Activated T-cell treated with anti-CD3 and anti-CD28 coated beads for 48 hours (primary cell): Measurements from ENCODE around the gene CUEDC1.

Experiments
- DNase-seq: peaks from one replicate; pipeline ENCODE4 v3.0.0-alpha.2; 2020; ENCODE audit warnings: low read depth

Gene CUEDC1

GRCh38 chr17:57957120-57957850 is 2.1 kb upstream of the CUEDC1 start:
- DNase-seq, result no peak

GRCh38 chr17:57956291-57957119 is 1.3 kb upstream of the CUEDC1 start:
- no peak for DNase-seq

DNA sequence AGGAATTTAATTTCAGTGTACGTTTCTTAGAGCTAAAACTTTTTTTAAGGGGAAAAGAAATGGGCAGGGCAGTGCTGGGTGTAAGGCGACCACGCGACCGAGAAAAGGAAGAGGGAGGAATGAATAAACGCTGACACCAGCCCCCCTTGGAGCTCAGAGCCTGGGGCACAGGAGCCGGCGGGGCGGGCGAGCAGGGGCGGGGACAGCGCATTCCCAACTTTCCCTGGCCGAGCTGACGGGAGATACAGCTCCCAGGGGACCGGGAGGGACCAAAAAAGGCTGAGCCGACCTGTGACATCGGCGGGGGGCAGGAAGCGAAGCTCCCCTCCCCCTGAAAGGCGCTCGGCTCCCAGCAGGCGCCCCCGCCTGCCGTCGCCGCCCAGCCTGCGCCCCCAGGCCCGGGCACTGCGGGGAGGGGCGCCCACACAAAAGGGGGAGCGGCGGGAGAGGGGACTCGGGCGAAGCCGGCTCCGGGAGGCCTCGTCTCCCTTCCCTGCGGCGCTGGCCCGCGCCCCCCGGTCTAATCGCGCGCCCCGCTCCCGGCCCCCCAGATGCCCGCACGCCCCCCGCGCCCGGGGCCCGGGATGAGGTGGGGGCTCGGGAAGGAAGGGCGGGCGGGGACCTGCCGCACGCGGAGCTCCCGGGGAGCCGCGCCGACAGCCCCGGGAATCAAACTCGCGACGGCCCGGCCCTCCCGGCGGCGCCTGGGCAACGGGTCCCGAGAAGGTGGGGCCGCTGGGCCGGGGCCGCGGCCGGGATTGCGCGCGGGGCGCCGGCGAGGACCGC is 622 bp downstream of the CUEDC1 start:
- DNase-seq, result no peak

DNA sequence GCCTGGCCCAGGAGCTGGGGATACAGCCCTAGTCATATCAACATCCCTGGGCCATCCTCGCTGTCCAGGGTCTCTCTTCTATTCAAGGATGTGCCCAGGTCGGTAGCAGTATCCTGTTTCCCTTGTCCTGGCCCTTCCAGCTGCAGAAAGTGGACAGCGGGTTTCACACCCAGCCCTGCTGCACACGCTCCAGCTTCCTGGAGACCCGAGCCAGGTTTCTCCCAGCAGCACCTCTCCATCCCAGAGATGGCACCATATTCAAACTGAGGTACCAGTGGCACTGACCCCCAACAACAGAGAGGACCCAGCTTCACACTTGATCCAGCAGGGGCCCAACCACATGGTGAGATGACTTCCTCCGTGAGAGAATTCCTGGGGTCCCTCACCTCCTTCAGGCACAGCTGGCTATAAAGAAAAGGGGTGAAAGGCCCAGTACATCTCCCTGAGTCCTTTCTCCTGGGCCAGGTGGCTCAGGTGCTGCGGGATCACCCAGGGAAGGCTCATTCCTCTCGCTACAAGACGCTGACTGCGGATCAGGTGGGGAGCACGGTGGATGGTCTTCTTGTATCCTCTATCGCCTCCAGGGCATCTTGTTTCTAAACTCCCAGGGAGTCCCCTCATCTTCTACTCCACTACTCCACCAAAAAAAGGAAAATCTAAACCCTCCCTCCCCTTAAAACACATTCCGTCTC is 1.4 kb downstream of the CUEDC1 start:
- no peak for DNase-seq

DNA sequence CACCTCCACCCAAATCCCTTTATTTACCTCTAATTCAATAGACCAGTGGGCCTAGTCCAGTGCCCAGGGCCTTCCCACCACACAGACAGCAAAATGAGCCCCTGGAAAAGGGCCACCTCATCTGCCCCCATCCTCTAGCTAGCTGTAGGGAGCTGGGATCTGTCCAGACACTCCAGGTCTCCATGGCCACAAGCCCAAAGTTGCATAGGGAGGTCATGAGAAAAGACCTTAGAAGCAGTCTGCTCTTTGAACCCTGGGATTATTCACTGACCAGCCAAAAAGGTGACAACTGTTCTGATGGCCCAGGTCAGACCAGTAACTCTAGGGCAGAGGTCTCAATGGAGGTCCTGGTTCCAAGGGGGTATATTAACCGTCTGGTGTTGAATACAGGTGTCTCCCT is 2.0 kb downstream of the CUEDC1 start:
- DNase-seq, result no peak

DNA sequence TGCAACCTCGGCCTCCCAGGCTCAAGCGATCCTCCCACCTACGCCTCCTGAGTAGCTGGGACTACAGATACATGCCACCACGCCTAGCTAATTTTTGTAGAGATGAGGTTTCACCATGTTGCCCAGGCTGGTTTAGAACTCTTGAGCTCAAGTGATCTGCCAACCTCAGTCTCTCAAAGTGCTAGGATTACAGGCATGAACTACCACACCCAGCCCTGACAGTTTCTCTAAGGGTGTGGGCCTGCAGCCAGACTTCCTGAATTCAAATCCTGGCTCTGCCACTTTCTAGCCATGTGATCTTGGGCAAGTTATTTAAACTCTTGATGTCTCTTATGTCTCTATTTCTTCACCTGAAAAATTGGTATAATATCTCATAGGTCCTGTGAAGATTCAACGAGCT is 5.6 kb downstream of the CUEDC1 start:
- no peak for DNase-seq

- DNase-seq, result no peak
These were observed 6.4 kb downstream of the CUEDC1 start for GRCh38 chr17:57948555-57949420.

- no peak for DNase-seq
These were observed 7.0 kb downstream of the CUEDC1 start for GRCh38 chr17:57948169-57948554.

- DNase-seq, result no peak
These were observed 7.8 kb downstream of the CUEDC1 start for GRCh38 chr17:57947369-57947768.

- DNase-seq, result no peak
These were observed 8.3 kb downstream of the CUEDC1 start for GRCh38 chr17:57946798-57947358.

DNA sequence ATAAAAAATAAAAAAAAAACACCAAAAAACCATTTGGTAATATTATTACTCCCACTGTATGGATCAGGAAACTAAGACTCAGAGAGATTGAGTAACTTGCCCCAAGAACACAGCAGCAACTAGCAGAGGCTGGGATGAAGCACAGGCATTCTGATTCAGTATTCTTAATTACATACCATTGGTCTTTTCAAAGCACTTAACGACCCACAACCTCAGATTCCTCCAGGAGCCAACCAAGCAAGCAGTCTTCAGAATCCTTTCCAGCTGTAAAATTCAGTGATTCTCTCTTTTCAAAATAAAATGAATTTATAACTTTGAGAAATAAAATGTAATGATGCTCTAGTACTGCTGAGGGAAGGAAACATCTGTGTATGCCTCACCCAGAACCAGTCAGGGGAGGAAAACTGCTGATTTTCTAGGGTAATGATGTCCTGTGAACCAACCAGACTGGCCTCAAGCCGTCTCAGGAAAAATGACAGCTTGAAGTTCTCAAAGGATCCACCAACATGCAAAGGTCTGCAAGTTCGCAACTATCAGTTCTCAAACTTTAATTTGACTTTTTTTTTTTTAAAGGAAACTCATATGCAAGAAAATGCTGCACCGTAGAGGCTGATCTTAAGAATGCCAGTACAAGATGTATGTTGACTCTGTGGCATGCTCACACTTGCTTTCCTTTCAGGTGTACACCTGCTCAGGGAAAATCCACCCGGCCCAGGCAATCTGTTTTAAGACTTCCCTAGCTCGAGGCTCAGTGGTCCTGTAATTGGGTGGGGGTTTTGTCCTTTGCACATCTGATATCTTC is 9.0 kb downstream of the CUEDC1 start:
- DNase-seq, result no peak

DNA sequence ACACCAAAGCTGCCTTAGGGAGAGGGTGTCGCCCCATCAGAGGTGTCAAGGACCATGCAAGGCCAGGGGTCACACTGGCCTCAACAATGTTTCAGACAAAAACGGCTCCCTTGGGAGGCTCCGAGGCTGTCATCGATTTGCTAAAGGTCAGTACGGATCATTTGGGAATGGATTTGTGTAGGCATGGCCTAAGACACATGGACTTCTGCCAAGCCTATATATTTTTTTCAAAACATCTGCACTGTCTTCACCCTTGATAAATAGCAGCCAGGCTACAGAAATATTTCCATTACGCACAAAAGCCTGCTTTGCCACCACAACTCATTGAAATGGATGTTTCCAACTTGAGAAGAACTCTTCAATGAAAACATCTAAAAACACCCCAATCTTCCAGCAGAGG is 10.3 kb downstream of the CUEDC1 start:
- DNase-seq, result no peak

DNA sequence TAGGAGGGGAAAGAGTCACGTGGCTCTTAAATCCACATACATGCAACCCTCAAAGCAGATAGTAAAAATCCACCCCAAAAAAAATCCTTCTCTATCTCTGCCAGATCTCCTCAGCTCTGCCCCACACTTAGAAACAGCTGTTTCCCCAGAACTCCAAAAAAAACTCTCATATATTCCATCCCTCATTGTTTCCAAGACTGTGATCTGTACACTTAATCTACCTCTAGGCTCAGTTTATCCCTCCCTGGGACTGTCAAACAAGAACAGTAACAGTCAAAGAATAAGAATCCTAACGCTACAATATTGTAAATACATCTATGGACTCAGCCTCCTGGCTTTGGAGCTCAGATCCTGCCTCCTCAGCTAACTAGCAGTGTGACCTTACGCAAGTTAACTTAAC is 11.6 kb downstream of the CUEDC1 start:
- no peak for DNase-seq

- DNase-seq, result no peak
These were observed 12.1 kb downstream of the CUEDC1 start for GRCh38 chr17:57943140-57943539.

DNA sequence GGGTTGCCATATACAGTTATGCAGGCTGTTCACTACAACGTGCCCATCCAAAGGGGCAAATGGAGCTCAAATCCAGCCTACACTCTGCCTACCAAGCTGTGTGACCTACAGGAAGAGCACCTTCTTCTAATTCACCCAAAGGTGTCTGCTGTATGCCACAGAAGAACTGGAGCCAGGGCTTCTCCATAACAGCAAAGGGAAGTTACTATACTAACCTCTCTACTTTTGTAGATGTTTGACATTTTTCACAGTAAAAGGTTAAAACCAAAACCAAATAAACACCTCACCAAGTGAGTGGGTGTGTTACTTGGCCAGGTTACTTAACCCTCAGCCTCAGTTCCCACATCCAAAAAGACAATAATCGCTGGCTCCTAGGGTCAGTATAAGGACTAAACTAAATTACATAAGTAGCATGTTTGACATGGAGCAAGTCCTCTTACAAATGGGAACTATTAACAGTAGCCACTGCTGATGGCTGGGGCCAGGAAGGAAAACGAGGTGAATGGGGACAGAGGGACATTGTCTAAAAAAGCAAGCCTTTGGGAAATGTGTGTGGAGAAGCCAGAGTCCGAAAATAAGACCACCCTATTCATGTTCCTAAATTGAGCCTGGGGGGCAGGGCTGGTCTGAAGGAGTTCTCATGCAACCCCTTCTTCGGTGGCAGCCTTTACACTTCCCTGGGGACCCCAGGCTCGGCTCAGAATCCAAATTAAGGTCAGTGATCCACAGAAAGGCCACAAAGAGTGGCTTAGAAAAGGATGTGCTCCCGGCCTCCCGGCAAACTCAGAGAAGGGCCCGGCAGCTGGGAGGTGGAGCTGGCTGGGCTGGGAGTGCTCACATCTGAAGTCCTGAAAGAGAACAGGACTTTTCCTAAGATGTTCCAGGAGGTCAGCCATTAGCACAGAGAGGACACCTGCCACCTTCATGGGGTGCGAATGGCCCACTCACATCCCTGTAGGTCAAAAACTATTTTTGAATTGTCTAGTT is 13.5 kb downstream of the CUEDC1 start:
- DNase-seq, result no peak

DNA sequence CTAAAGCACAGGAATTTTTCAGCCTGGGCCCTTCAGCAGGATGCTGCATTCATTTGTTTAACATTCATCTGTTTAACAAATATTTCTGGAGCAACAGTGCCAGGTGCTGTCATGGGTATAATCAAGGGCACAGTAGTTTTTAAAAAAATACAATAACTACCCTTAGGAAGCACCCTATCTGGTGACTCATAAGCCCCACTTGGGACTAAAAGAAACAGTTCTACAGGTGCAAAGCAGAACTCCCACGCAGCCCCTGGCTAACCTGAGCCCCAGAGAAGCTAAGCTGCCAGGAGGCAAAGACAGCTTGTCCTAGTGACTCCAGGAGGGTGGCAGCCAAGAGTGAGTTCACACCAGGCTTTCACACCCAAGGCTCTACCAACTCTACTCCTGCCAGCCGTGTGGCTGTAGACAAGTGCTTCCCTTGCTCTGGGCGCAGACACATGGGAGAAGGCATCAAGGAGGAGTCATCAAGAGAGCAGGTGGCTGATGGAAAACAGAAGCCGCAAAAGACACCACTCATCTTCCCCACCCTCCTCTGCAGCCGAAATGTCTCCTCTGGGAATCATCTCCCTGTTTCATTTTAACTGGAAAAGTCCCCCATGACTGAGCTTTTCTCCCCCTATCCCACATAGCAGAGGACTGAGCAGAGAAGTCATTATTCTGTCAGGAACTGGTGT is 14.4 kb downstream of the CUEDC1 start:
- no peak for DNase-seq

DNA sequence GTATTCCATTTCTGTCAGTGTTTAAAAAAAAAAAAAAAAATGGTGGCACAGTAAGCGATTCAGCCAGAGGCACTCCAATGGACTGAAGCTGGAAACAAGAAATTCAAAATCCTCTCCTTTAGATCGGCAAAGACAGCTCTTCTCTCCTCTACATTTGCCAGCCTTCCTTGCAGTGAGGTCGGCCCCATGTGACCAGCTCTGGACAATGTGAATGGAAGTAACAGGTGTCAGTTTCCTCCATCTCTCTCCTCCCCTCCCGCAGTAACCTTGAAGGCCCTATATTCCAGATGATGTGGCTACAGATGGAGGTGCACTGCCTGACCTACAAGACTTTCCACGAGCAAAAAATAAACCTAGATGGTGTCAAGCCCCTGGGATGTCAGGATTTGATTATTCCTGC is 15.0 kb downstream of the CUEDC1 start:
- no peak for DNase-seq

DNA sequence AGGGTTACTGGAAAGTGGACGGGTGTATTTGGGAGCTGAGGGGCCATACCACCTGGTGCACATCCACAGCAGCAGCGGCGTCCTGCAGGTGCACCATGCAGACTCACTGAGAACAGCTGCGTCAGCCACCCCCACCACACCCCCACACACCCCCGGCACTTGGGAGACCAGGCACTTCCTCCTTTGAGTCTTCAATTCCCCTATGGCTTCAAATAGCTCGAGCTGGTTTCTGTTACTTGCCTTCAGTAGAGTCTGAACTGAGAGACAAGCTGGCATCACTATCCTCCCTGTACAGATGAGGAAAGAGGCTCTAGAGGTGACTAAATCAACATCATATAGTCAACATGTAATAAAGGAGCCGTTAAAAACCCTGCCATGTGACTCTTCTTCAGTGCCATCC is 15.4 kb downstream of the CUEDC1 start:
- DNase-seq, result no peak
